GM23338 (cell line): ENCODE measurements around the gene OXER1.

Source experiments
- CREB1 ChIP-seq: fragments of 250-450 bp; sonication (Bioruptor Pico); IDR thresholded peaks from 2 replicates; pipeline ENCODE4 v1.5.0; 2020; ENCODE audit warnings: low read depth, mild to moderate bottlenecking, moderate library complexity
- EZH2 ChIP-seq: fragments of 200-600 bp; sonication (generic); IDR thresholded peaks from one replicate; pipeline ENCODE4 v1.8.0; 2017; ENCODE audit warnings: antibody characterized with exemption, mild to moderate bottlenecking, low read depth; ENCODE audit not compliant: unreplicated experiment
- EZH2phosphoT487 ChIP-seq: fragments of 200-600 bp; sonication (generic); IDR thresholded peaks from one replicate; pipeline ENCODE4 v1.8.1; 2018; ENCODE audit warnings: antibody characterized with exemption; ENCODE audit not compliant: unreplicated experiment
- POLR2AphosphoS5 ChIP-seq: IDR thresholded peaks from 2 replicates; pipeline ENCODE4 v1.6.1; 2016; ENCODE audit warnings: antibody characterized with exemption, low read depth
- TF ChIP-seq, protein P1 (sequence below), 2 experiments: fragments of 200-600 bp in 1 of 2; sonication (generic) in 1 of 2; conservative IDR thresholded peaks; 2 replicates each; pipeline versions ENCODE4 v1.5.1 to v1.6.1; 2016 to 2017; ENCODE audit warnings: antibody characterized with exemption in 2 of 2, low read depth in 2 of 2, mild to moderate bottlenecking in 2 of 2, moderate library complexity in 1 of 2

DNA sequence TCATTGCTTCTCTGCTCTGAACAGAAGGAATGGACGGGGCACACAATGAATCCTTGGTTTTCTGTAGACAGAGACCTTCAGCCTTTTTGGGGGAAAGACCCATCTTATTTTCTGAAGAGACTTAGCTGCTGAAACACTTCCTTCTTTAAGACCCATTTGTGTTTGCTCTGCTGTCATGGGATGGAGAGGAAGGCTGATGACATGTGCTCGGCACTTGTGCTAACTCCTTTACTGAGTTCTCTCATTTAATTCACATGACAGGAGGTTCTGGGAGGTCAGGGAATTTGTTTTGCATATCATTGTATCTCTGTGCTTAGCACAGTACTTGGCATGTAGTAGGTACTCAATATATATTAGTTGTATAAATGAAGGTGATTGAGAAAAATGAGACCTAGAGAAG is 39.0 kb downstream of the OXER1 start:
- TF ChIP-seq, protein P1, sequence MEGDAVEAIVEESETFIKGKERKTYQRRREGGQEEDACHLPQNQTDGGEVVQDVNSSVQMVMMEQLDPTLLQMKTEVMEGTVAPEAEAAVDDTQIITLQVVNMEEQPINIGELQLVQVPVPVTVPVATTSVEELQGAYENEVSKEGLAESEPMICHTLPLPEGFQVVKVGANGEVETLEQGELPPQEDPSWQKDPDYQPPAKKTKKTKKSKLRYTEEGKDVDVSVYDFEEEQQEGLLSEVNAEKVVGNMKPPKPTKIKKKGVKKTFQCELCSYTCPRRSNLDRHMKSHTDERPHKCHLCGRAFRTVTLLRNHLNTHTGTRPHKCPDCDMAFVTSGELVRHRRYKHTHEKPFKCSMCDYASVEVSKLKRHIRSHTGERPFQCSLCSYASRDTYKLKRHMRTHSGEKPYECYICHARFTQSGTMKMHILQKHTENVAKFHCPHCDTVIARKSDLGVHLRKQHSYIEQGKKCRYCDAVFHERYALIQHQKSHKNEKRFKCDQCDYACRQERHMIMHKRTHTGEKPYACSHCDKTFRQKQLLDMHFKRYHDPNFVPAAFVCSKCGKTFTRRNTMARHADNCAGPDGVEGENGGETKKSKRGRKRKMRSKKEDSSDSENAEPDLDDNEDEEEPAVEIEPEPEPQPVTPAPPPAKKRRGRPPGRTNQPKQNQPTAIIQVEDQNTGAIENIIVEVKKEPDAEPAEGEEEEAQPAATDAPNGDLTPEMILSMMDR (conservative IDR thresholded peaks at IDR 0.05; ENCODE audit: low read depth in 2 of 2) = no peak
- TF ChIP-seq EZH2 (no peak), POLR2AphosphoS5 (no peak), CREB1 (CRISPR knock-in tag) (no peak), EZH2phosphoT487 (no peak)
